GM21786 (cell line): ENCODE data around the gene ETV6.
A peak's percentile ranks its signal among the peaks of the same experiment; 100 is the strongest.

Experiments used
- ATAC-seq: cut with Tn5 transposase; IDR thresholded peaks from one replicate; pipeline ENCODE4 v1.9.1; 2021; ENCODE audit not compliant: unreplicated experiment

Gene ETV6

GRCh38 chr12:11732715-11733114 lies 83.2 kb downstream of the ETV6 start:
- ATAC-seq = no peak

GRCh38 chr12:11734580-11735180 lies 85.2 kb downstream of the ETV6 start:
- ATAC-seq = no peak

- no peak for ATAC-seq
Observed at GRCh38 chr12:11738450-11738849, 89.0 kb downstream of the ETV6 start.

DNA sequence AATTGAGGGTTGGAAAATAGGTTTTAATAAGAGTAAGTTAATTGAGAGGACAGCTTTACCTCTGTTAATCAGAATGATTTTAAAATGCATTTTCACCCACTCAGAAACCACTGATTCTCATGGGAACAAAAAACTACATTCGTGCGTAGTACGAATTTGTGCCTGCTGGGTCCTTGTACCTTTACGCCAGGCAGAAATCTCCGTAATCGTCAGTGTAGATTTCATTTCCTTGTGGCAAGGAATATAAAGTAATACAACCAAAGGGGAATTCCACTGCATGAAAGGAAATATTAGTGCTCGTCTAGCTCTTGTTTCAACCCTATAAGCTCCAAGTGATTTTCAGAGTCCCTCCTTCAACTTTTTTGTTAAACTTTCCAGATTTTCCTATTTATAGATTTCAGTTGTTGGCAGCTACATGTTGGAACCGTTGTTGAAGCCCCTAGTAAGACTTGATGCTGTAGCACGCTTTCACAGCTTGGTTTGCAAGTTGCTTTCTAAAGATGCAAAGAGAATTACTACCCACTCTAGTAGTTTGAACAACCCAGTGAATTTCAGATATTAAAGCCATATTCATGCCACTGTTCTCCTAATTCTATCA lies 90.6 kb downstream of the ETV6 start:
- no peak for ATAC-seq

DNA sequence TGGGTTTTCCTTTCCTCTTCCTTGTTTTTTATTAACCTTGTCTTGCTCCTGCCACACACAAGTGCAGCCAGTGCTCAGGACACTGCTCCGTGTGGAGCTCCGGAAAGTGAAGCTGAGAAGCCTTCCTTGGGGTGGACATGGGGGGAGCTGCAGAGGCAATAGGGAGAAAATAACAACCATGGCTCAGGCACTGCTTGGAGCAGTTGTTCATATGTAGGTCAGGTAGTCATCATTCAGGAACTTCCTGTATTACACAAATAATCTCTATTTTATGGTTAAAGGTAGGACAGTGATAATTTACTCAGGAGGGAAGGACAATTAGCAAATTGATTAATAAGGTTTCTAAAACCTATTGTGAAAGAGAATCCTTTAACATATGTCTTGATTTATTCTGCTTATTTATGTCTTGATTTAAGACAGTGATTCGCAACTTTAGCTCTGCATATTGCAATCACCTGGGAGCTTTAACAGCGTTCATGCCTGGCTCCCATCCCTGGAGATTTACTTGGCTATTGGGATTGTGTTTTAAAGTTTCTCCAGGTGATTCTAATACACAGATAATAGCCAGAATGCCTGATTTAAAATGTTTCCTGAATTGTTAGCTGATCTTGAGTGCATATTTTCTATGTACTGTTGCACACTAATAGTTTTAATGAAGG lies 92.1 kb downstream of the ETV6 start:
- no peak for ATAC-seq

DNA sequence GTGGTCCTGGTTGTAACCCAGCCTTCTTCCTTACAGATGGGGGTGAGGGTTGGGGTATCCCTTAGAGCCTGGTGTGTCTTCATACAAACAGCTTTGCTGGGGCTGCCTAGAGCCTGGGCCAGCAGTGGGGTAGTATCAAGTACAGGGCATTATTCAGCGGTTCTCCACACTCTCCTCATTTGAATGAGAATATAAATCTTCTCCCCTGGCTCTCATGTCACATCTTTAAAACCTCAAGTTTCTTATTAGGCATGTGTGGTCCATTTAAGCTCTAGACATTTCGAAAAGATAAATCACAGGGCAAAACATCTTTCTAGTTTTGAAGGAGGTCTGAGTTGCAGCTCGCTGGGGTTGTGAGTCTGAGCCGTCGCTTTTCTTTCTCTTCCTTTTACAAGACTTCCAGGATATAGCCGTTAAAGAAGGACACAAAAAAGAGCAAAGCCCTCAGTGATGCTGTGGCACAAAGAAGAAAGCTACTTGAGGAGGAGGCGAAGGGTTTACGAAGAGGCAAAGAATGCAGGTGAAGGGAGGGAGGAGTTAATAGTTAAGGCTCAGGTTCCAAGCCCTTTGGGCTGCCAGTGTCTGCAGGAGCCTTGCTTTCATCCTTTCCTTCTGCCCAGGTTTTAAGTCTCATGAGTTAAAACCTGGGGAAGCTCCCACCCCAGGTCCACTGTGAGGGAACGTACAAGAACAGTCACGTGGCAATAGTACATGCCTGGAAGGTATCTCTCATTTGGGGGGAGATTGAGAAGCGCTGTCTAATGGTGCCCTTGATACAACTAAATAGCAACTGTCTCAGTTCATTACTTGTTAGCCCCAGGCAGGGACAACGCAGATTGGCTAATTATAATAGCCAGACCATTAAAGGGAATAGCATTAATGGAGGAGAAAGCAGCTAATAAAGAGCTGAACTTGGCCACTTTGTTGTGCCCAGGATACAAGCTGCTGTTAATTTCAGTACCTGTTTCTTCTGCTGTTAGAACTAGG lies 94.2 kb downstream of the ETV6 start:
- no peak for ATAC-seq

- ATAC-seq = no peak
Observed at GRCh38 chr12:11744410-11744801, 94.9 kb downstream of the ETV6 start.

- no peak for ATAC-seq
Observed at GRCh38 chr12:11745113-11745512, 95.6 kb downstream of the ETV6 start.

GRCh38 chr12:11746024-11746771 lies 96.7 kb downstream of the ETV6 start:
- ATAC-seq = peak; percentile 35

- ATAC-seq = no peak
Observed at GRCh38 chr12:11746940-11747716, 97.7 kb downstream of the ETV6 start.

GRCh38 chr12:11747969-11748368 lies 98.5 kb downstream of the ETV6 start:
- ATAC-seq = no peak

GRCh38 chr12:11748903-11749302 lies 99.4 kb downstream of the ETV6 start:
- no peak for ATAC-seq

GRCh38 chr12:11749943-11750690 lies 100.6 kb downstream of the ETV6 start:
- ATAC-seq = peak; percentile 62

- no peak for ATAC-seq
Observed at GRCh38 chr12:11752403-11753149, 103.1 kb downstream of the ETV6 start.

DNA sequence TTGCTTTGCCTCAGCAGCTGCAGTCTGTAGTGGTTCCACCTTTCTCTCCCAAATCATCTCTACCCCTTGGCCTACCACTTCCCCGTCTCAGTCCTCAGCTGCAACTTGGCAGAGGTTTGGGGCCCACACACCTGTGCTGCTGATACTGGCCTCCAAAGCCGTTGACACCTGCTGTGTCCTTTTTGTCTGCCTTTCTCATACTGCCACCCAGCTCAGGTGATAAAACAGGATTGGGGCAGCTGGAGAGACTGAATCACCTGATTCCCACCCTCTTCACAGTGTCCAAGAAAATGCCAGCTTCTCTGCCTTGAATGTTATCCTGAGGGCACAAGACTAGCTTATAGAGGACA lies 103.7 kb downstream of the ETV6 start:
- no peak for ATAC-seq

GRCh38 chr12:11753826-11754225 lies 104.4 kb downstream of the ETV6 start:
- no peak for ATAC-seq

DNA sequence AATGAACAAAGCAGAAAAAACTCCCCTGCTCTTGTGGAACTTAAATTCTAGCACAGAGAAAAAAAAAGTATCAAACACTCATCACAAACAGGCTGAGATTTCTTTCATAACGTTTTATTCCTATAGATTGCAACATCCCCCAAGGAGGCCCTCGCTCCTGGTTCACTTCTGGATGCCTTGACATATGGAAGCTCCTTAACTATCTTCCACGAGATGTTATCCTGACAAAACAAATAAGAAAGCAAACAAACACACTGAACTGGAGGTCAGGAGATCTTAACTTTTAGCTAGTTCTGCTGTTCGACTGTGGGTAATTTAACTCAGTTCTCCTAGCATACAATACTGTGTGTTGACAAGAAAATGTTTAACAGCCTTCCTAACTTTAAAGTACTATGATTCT lies 104.8 kb downstream of the ETV6 start:
- no peak for ATAC-seq

- no peak for ATAC-seq
Observed at GRCh38 chr12:11755302-11755930, 105.9 kb downstream of the ETV6 start.
